Activated T-cell treated with anti-CD3 and anti-CD28 coated beads for 4 hours (primary cell): Measurements from ENCODE around the gene CELF3.

Source experiments
- DNase-seq: peaks from one replicate; pipeline ENCODE4 v3.0.0-alpha.2; 2020

CELF3 gene

DNA sequence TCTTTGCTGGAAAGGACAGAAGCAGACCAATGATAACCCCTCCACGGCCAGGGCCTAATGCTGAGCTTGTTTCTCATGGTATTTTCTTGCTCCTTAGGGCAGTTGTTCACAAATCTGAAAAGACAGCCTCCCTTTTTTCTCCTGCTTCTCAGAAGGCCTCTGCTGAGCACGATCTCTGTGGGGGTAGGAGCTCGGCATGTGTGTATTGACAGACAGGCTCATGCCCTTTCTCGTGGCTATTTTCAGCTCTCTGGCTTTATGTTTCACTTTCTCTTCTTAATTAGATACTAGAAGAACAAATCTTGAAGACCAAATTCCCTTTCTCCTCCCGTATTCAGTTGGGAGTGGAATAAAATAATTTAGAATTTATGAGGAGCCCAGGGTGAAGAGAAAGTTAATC is 4.0 kb upstream of the CELF3 start:
- DNase-seq = no peak

- no peak for DNase-seq
These were observed 3.5 kb upstream of the CELF3 start for GRCh38 chr1:151720125-151720524.

DNA sequence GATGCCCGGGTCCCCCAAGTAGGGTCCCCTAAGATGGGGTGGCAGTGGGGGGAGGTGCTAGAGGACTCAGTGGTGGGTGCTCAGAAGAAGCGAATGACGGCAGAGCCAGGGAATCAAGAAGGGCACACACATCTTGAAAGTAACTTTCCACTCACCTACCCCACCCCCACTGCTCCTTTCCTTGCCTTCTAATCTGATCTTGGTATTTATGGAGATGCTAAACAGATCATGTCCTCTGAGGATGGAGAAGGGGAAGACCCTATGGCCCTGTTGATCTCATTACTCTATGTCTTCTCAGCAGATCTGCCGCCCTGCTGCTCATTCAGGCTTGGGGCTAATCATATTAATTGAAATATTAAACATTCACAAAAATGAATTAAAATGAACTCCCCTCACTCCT is 2.1 kb upstream of the CELF3 start:
- DNase-seq = no peak

DNA sequence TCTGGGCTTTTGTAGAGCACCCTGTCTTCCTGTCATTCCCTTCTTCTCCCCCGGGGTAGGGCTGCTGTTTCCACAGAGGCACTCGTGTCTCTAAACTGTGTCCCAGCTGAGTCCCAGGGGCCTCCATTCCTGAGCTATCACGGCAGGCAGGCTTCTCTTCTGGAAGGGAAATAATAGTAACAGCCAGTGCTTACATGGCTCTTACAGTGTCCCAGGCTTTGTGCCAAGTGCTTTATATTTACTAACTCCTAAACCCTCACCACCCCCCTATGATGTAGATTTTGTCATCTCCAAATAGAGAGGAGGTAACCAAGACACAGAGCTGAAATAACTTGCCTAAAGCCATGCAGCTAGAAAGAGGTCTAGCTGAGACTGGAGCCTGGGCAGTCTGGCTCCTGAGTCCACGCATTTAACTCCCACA is 1.4 kb upstream of the CELF3 start:
- DNase-seq = no peak

DNA sequence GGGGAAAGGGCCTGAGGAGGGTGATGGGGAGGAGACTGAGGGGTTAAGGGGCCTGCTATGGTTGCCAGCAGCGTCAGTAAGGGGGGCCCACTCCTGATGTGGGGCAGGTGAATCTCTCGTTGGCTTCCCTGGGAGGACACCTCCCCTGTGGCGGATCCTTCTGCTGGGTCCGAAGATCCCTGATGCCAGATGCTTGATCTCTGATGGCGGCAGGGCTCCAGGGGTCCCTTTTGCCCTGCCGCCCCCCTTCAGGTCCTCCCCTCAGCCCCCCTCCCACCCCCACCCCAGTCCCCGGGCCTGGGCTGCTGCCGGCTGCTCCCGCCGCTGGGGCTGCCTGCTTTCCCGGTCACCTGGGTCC is 219 bp downstream of the CELF3 start:
- no peak for DNase-seq

DNA sequence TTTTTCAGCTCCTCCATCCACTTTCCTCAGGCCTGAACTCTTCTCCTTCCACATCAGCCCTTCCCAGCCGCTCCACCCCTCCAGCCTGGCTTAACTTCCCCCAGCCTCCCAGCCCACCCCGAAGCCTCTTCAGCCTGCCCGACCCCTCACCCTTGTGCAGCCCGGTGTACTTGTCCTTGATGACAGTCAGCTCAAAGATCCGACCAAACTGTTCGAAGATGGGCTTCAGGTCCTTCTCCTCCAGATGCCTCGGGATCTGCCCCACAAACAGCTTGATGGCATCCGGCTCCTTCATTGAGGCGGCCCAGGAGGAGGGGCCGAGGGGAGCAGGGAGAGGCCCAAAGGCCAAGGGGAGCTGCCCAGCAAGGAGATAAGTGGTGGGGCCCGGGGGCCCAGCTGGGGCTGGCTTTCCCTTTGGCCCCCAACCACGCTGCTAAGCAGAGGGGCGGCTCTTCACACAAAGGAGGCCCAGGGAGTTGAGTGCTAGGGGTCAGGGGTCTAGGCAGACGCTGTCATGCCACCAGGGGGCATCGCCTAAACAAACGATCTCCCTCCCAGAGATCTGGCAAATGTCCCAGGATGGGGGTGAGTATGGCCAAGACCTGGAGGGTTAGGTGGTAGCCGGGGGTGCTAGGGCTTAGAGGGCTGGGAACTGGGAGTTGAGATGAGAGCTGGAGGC is 738 bp downstream of the CELF3 start:
- DNase-seq = no peak

DNA sequence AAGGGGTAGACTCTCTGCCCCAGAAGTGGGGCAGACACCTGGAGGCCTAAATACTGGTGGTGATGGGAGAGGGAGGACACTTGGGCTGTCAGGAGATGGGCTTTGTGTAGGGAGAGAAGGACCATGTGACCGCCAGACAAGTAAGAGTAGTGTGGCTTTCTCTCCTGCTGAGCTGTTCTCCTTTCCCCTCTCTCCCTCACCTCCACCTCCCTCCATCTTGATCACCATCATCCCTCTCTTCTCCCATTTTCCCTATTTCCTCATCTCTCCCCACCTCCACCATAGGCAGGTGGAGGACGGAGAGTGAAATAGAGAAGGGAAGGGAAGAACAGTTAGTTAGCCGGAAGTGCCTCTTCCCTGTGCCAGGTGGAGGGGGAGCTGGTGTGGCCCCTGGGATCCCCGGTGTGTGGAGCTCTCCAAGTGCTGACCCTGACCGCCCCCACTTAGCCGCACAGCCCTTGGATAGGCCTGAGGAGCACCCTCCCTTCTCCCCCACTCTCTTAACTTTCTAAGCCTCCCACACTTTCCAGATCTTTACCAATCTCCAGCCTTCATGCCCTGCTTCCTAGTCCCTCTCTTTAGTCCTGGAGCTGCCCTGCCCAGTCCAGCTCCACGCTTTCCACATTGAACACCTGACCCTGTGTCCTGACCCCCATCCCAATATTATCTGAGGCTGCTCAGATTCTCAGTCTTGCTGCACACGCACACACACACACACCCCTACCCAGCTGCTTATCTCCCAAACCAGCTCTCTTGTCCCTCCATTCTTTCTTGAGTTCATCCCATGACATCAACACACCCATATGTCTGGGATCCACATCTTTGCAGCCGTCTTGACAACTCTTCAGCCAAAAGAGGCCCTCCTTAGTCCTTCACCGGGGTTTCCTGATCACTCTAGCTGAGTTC is 1.5 kb downstream of the CELF3 start:
- no peak for DNase-seq

DNA sequence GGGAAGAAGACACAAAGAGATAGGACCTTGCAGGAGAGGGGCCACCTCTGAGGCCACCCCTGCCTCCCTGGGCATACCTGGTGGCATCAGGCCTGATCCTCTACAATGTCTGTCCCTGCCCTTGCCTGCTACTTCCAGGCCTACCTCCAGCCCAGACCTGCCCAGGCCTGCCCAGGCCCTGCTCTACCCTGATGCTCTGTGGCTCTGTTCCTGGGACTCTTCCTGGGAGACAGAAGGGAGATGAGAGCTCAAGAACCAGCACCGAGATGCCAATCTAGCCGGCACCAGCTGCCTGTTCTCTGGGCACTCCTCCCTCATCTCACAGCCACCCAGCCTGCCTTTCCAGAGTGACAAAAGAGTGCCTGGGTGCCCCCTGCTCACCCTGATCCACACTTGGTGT is 2.7 kb downstream of the CELF3 start:
- DNase-seq = no peak

DNA sequence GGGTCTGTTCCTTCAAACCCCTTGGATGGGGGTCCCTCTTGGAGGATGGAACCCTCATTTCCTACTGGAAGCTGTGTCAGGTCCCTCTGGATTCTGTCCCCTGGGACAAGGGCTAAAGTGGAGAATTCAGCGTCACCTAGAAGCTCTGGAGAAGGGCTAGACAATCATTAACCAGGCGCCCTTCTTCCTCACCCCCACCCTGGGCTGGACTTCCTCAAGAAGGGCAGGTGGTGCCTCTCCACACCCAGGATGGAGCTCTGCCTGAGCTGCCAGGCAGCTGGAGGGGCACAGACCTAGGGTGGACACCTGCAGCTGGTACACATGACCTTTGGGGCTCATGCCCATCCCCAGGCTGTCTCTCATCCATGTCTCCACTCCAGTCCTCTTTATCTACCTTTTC is 3.6 kb downstream of the CELF3 start:
- DNase-seq = no peak

GRCh38 chr1:151711951-151712350 is 4.7 kb downstream of the CELF3 start:
- DNase-seq = no peak

DNA sequence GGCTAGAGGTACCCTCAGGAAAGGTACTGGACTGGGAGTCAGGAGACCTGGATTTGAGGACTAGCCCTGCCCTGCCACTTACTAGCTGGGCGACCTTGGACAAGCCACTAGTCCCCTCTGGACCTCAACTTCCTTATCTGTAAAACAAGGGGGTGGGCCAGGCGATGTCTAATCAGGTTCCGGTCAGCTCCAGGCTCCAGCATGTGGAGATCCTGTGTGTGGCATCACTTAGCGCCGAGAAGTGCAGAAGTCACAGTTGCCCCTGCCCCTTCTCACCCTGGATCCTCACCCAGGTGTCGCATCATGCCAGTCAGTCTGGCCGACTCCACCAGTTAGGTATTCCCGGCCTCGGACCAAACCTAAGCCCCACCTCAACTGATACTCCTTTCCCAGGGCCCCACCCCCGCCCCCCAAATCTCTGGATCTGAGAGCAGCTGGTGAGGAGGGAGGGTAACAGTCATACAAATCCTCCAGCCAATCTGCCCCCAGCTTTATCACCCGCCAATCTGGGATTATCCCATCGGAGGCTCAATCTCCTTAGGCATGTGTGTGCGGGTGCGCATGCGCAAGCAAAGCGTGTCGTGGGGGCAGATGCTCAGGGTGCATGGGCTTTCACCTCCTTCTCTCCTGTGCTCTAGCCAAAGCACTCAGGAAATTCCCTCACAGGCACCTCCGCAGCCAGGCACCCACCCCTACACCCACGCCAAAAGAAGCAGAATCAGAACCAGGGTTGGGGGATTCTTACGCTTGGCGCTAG is 5.4 kb downstream of the CELF3 start:
- DNase-seq = no peak

GRCh38 chr1:151710187-151710840 is 6.3 kb downstream of the CELF3 start:
- DNase-seq = peak; percentile 21

DNA sequence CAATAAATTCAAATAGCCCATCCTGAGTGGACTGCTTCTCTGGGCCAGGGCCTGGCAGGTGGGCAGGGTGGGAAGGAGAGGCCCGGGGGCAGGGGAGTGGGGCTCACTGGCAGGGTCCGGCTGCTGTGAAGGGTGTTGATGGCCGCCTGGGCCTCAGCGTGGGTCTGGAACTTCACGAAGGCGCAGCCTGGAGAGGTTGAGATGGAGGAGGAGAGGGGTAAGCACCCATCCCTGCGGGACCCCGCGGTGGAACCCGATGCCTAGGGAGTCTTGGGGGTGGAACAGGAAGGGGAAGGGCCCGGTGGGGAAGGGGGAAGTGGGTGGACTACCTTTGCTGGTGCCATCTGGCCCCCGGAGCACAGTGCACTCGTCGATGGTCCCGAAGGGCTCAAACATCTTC is 7.7 kb downstream of the CELF3 start:
- DNase-seq = no peak

DNA sequence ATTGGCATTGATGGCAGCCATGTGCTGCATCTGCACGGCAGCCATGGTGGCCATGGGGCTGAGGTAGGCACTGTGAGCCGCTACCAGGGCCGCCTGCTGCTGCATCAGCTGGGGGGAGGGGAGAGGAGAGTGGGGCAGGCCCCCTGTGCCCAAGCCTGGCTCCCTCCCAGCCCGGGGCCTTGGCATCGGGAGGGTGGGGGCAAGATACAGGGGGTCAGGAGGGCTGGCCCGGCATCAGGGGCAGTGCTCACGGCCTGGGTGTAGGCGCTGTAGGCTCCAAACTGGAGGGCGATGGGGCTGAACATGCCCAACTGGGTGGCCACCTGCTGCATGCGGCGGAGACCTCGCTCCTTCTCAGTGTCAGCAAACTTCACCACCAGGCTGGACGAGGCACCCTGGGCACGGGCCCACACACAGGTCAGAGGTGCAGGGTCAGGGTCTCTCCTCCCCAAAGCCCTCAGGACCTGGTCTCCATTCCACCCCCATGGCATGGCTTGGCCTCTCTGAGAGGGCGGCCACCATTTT is 9.0 kb downstream of the CELF3 start:
- no peak for DNase-seq

GRCh38 chr1:151706464-151707415 is 9.9 kb downstream of the CELF3 start:
- no peak for DNase-seq

- no peak for DNase-seq
These were observed 10.7 kb downstream of the CELF3 start for GRCh38 chr1:151705753-151706463.

GRCh38 chr1:151705146-151705545 is 11.5 kb downstream of the CELF3 start:
- DNase-seq = no peak

- no peak for DNase-seq
These were observed 12.4 kb downstream of the CELF3 start for GRCh38 chr1:151704246-151704645.

DNA sequence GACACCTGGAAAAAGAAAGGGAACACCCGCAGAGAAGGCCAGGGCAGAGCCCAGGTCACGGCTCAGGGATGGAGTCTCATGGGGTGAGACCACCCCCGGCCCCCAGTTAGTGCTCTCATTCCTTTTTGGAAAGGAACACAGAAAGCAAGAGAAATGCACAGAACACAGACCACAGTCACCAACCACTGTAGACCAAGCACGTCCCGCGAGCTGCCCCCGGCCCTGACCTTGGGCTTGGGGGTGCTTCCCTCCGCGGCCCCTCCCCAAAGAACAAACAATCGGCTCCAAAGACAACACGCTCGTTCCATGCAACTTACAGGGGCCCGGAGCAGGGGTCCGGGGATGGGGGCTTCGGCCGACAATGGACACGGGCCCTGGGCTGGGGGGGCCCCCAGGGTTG is 12.8 kb downstream of the CELF3 start:
- DNase-seq = no peak

- DNase-seq = no peak
These were observed 13.7 kb downstream of the CELF3 start for GRCh38 chr1:151702936-151703335.

GRCh38 chr1:151701515-151701914 is 15.1 kb downstream of the CELF3 start:
- DNase-seq = no peak
